Tibial nerve (tissue), 4 donors: ENCODE results near the gene IGF2BP3.

Experiments used
- CTCF ChIP-seq, 5 experiments: fragments of 200-600 bp in 3 of 5; fragments of 450-650 bp in 2 of 5; sonication (generic) in 3 of 5; IDR thresholded peaks; one replicate each; pipeline ENCODE4 v1.5.1; 2016 to 2019; ENCODE audit warnings: antibody characterized with exemption in 5 of 5, mild to moderate bottlenecking in 3 of 5, moderate library complexity in 2 of 5
- EP300 ChIP-seq, 2 donors: sonication (generic); formaldehyde crosslinking; IDR thresholded peaks; one replicate each; pipeline ENCODE4 v1.6.1; 2017; ENCODE audit warnings: antibody characterized with exemption in 2 of 2, mild to moderate bottlenecking in 1 of 2
- POLR2A ChIP-seq, 2 donors: fragments of 450-650 bp; IDR thresholded peaks; one replicate each; pipeline ENCODE4 v1.6.1; 2017; ENCODE audit warnings: antibody characterized with exemption in 2 of 2, mild to moderate bottlenecking in 2 of 2, moderate library complexity in 2 of 2

DNA sequence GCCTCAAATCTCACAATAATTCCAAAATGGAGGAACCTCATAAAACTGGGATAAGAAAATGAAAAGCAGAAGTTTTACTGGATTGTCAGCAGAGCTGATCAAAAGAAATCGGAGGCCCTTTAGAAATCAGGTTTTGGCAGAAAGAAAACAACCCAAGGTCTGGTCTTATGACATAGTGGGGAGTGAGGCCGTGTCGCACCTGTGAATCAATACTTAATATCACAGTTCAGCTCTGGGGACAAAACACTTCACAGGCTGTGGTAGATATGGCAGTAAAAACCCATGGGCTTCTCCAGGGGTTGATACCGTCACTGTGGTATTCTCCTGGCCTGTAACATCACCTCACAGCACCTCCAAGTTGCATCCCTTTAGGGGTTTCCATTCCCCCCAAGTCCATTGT is 177.7 kb downstream of the IGF2BP3 start:
- TF ChIP-seq CTCF (IDR thresholded peaks at IDR 0.05) (no peak), EP300 (IDR thresholded peaks at IDR 0.05) (no peak), POLR2A (IDR thresholded peaks at IDR 0.05) (no peak)
